Activated gamma-delta T cell treated with anti-CD3 and anti-CD28 coated beads, Interleukin-2, amount 50 U/mL, for 16 hours (primary cell): ENCODE measurements around the gene HEY2.

Experiments used
- DNase-seq: peaks from one replicate; pipeline ENCODE4 v3.0.0-alpha.2; 2020; ENCODE audit warnings: low read depth

HEY2 gene

DNA sequence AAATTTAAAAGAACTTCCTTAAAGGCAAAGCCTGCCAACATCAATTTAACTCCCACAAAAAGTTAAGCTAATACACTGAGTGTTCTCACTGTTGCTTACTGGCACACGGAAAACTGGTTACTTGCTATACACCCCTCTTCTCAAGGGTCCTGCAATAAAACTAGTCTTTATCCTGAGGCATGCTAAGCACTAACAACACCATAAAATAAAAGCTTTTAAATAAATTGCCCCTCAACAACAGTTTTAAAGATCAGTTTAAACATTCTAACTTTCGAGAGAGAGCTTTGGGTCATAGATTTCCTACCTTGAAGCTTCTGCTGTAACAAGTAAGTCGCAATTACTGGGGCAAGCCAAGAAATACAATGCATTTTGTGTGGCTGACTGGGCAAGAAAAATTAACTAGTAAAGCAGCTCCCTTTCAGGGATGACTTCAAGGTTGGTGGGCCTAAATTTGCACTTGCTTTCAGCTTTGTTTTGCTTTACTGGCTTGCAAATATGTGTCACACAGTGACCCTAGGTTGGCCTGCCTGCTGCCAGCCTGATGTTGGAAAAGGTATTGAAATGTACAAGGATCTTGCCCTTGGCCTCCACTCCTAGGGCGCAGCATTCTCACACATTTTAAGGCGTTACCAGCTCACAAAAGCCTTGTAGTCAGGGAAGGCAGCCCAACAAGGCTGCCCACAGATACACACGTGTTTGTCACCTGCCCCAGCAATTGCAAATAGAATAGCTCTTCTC, 4.0 kb upstream of the HEY2 start:
- no peak for DNase-seq

DNA sequence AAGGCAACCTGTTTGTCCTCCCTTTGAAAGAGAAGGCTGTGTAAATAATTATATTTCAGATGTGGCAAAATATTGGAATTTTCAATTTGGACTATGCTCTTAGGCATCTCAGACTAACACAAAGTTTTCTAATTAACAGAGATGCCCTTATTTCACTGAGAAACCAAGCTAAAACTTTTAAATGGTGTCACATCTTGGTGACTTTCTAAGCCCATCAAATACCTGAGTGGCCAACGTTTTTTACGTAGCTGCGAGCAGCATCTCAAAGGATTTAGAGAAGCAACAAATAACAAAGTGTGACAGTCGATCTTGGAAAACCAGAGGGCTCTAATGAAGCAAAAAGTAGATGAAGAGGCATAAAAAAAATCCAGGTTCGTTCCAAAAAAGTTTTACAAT, 3.4 kb upstream of the HEY2 start:
- no peak for DNase-seq

DNA sequence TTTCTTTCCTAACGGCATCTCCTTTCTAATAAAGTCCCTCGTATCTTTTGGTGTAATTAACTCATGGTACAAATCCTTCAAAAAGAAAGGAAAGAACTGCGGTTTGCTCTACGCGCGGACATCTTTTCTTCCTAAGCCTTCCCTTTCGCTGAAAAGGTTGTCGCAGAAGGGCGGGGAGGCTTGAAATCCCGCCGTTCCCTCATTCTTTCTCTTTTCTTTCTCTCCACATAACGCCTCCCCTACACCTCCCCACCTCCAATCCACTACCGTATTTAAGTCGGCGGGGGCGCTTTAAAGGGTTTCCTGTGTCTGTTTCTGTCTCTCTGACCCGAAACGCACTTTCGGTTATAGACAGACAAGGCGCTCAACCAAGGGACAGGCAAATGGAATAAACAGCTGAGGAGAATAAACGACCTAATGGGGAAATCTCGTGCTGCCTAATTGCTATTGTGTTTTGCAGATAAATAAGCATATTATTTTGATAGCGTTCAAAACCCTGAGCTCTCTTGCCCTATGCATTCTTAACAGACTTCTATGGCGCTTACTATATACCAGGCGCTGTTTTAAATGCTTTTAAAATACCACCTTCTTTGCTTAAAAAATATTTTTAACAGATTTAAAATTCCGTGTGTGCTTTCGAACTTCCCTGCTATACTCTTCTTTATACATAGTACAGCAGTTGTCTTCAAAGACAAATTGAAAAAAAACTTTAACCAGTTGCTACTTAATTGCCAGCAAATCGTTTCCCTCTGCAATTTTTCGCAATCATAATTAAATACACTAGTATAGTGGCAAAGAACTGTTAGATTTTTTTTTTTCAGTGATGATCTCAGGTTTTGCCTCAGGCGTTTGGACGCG, 2.5 kb upstream of the HEY2 start:
- peak; percentile 52 for DNase-seq

DNA sequence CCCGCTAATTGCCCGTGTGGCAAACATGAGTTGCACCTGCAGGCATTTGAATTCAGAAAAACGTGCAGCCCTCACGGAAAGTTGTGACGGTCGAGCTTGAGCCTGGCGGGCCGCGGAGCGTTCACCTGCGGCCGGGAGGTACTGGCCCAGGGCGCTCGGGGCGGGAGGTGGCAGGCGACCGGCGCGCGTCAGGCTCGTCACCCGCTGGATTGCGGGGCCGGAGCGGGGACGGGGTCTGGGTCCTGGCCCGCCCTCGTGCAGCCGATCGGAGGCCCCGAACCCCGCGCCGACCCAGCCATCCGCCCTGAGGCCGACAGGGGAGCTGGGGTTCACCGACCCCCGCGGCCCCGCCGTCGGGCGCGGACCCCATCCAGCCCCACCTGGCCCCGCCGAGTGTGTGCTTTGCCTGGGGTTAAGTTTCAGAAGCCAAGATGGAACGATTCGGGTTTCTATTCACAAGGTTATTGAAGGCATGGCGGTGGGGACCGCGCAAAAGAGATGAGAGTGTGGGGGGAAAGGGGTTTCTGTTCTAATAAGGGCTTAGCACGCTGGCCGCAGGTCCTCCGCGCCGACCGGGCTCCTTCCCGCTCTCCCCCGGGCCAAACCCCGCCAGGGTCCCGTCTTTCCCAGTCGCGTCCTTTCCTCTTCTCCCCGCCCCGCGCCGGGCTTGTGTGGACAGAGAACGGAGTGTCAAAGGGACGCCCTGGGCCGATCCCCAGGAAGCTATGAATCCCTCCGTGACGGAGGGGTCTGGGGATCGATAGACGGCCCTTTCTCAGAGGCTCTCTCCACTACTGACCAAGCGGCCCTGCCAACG, 1.6 kb upstream of the HEY2 start:
- DNase-seq: no peak

DNA sequence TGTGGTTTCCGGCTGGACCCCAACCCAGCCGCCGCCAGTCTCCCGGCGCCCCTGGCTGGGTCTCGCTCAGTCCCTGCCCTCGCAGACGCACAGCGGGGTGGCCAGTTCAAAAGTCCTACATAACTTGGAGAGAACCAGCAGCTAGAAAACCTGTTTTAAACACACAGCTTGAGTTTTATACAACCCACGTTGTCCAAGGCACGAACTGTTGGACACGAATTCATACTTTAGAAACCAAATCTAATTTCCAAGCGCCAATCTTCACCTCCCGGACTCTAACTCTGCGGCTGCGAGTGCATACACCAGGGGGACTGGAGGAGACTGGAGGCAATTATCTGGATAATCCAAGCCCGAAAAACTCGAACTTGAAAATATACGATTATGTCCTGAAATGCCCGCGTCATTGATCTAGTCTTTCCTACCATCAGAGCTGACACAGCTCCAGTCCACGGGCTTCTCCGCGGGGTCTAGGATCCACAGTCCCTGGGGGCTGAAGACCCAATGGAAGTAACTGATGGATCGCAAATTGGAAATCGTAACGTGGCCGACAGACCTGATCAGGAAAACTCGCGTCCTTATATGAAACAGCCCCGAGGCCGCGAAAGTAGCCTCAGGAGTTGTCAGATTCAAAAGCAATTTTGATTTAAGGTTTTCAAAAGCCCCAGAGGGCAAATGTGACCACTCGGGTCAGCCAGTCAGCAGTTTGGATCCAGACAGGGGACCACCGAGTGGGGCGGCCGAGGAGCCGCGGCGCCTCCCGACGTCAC, 843 bp upstream of the HEY2 start:
- DNase-seq: no peak

DNA sequence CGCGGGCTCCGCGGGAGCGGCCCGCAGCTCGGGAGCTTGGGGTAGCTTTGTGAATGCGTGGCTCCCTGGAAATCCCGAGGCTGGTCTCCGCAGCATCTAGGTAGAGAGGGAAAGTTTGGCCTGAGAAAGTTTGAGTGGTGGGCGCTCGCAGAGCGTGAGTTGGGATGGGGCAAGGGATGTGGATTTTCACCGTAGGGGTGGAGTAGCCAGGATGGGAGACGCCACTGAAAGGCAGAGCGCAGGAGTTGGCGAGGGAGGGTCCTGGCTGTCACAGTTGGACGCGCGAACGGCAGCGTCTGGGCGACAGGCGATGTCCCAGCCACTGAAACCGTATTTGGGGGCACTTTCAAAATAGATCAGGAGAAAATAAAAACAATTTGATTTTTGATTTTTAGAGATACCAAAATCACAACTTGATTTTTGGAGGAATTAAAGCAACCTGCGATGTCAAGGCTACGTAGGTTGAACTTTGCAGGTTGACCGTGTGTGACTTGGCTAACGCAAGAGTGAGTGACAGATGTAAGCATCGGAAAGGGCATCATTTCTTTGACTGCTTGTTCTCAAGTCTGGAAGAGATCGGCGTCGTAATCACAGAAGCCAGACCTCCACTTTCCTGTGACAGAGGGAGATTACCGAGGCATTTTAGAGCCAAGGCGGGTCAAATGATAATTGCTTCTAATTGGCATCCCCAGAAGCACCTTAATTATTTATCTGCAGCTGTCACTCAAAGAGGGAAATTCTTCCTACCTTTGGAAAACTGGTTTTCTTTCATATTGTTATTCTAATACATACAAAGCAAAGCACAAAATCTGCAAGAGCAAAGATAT, 646 bp downstream of the HEY2 start:
- DNase-seq: no peak

DNA sequence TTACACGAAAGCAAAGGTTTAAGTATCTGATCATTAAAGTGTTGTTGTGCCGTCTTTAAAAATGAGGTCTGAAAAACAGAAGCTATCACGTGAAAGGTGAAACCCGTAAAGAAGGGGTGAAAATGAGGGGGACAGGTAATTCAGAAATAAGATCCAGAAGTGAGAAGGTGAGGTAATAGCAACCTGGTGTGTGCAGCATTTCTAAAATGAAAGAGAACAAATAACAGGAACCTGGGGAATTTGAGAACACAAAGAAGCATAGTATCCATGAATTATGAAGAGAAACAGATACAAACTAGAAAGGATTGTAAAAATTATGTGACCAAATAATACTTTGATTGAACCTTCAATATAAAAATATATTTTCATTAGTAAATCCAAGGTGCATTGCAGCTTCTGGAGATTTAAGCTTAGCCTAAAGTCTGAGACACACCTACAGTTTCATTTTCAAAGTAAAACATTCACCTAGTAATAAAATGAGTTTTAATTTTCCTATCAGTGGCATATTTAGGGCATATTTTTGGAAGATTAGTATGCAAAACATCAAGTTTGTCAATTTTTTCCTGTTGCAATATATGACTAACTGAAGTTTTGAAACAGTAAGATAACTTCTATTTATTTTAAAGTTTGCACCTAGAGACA, 1.4 kb downstream of the HEY2 start:
- DNase-seq: no peak

DNA sequence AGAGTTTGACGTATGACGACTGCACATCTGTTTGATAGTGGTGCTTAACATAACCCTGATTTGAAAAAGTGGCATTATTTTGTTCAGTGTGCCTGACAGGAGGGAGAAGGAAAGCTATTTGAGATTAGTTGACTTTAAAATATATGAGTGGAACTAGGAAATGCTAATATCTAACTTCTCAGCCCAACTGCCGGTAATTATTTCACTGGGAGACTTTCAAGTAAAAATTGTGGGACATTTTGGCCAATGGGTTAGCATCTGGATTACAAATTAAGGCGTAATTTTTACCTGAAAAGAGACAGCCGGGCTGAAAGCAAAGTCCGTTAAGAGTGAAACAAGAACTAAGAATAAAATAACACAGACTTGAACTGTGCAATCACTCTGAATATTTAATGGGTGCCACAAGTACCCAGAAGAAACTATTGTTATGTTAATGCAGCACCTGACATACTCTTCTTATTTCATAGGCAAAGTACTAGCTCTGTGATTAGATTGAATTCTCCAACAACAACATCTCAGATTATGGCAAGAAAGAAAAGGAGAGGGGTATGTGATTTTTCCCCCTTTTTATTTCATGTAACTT, 2.0 kb downstream of the HEY2 start:
- DNase-seq: no peak

DNA sequence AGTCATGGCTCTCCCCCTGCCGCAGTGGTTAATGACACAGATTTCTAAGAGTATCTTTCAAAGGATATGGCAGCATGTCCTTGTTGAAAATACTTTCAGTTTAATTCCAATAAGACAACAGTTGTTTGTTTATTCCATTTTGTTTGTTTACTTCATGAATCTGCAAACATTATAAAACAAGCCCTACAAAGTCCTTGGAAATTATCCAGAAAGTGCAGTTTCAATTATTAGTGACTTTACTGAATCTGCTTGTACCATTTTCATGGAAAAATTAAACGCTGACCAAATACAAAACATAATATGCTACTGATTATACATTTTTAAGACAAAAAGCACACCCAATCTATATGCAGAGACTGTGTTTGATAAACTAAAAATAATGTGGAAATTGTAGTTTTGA, 3.3 kb downstream of the HEY2 start:
- no peak for DNase-seq

DNA sequence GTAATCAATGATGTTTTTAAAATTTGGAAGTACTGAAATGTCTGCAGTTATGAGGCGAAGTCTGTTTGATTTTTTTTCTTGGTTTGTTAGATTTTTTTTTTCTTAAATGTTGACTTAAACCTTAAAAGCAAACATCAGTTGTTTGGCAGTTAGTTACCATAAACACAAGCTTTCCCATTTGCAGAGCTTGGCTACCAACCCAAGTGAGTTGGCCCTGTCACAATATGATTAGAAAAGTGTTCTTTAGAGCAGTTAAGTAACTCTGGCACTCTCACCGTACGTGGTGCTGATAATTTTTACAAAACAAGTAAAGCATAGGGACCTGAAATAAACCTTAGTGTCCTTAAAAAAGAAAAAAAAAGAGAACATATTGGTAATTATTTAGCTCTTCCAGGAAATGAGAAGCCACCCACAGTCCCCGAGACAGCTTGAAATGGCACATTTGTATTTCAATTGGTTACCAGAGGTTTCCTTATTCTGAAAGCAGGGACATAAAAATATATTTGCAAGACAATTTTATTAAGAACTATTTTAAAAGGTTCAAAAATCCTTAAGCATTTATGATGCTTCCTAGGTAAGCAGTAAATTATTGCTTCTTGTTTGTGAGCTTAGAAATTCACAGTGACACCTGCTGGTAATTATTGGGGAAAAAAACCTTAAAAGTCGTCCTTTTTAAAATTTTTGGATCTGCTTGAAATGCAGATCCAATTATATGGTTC, 3.9 kb downstream of the HEY2 start:
- DNase-seq: no peak

DNA sequence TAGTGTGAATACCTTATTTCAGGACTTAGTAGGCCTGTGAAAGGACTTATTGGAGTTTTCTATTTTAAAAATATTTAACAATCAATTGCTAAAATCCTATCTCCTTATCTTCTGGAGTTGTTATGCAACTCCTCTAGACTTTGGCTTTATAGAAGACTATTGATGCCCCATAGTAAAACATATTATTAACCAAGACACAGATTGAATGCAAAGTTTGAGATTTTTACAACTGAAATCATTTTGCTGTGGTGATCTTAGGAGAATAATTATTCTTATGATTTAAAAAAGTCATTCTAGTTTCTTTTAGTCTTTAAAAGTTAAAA, 4.5 kb downstream of the HEY2 start:
- no peak for DNase-seq

DNA sequence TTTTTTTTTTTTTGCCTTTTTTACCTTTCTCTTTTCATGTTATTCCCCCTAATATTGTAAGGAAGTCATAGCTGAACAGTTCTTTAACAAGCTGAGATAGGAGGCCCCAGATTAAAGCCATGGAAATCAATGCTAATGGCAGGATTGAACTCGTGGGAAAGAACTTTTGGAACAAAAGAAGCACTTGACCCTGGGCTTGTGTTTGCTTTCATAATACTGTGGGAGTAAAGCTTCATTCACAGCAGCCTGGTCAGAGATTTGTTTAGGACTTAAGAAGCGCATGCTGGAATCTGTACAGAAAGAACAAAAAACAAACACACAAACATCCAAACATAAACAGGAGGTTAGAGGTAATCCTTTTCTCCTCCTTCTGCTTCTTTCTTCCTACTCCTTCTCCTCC, 5.1 kb downstream of the HEY2 start:
- DNase-seq: no peak

DNA sequence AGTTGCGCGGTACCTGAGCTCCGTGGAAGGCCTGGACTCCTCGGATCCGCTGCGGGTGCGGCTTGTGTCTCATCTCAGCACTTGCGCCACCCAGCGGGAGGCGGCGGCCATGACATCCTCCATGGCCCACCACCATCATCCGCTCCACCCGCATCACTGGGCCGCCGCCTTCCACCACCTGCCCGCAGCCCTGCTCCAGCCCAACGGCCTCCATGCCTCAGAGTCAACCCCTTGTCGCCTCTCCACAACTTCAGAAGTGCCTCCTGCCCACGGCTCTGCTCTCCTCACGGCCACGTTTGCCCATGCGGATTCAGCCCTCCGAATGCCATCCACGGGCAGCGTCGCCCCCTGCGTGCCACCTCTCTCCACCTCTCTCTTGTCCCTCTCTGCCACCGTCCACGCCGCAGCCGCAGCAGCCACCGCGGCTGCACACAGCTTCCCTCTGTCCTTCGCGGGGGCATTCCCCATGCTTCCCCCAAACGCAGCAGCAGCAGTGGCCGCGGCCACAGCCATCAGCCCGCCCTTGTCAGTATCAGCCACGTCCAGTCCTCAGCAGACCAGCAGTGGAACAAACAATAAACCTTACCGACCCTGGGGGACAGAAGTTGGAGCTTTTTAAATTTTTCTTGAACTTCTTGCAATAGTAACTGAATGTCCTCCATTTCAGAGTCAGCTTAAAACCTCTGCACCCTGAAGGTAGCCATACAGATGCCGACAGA, 9.9 kb downstream of the HEY2 start:
- no peak for DNase-seq

DNA sequence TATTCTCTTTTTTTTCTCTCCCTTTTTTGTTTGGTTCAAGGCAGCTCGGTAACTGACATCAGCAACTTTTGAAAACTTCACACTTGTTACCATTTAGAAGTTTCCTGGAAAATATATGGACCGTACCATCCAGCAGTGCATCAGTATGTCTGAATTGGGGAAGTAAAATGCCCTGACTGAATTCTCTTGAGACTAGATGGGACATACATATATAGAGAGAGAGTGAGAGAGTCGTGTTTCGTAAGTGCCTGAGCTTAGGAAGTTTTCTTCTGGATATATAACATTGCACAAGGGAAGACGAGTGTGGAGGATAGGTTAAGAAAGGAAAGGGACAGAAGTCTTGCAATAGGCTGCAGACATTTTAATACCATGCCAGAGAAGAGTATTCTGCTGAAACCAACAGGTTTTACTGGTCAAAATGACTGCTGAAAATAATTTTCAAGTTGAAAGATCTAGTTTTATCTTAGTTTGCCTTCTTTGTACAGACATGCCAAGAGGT, 10.6 kb downstream of the HEY2 start:
- DNase-seq: no peak

DNA sequence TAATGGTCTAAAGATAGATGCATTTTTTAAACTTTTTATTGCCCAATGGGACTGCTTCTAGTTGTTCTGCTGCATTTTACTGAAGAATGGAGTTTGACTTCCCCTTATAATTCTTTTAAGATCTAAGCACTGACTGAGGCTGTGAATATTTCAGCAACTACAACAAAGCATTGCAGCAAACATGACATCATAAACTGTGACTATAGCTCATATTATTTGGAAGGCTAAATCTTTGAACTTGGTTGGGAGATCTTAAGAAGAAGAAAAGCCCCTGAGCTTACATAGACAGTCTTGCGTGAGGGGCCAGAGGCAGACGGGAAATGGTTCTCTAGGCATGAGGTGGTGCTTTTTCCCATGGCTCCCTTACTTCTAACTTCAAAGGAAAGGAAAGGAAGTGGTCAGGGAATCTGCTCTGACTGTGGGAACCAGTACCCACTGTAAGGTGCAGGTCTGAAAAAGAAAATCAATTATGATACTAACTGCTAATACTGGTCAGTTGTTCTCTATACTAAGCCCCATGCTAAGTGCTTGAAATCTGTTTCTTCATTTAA, 14.8 kb downstream of the HEY2 start:
- DNase-seq: no peak

DNA sequence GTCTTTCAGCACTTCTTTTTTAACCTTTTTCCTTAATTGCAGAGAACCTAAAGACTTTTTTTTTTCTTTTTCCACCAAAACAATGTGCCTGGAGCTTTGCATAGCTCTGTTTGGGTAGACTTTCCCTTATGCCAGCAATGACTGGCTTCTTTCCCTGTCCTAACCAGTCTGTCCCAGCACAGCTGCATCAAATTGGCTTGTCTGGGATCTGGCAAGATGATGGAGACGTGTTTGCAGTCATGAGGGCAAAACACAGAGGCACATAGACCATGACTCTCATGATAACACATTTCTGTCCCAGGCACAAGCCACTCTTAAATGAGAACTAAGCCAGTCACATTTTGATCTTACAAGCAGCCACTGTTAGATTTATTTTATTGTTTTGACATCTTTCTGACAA, 16.5 kb downstream of the HEY2 start:
- no peak for DNase-seq

DNA sequence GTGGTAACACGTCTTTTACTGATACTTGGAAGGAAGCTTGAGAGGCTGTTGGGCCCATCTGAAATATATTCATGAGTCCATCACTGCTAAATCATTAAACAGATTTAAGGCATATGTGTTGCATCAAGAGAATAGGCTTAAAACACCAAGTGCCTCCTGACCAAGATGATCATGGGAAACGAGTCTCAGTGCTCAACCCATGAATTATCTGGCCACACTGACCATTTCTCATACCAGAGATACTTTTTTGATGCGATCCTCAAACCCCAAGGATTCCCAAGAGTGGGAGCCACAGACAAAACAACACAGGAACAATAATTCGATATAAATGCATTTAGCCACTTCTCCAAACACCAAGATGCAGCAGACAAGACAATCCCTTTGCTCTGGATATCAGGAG, 17.2 kb downstream of the HEY2 start:
- no peak for DNase-seq

DNA sequence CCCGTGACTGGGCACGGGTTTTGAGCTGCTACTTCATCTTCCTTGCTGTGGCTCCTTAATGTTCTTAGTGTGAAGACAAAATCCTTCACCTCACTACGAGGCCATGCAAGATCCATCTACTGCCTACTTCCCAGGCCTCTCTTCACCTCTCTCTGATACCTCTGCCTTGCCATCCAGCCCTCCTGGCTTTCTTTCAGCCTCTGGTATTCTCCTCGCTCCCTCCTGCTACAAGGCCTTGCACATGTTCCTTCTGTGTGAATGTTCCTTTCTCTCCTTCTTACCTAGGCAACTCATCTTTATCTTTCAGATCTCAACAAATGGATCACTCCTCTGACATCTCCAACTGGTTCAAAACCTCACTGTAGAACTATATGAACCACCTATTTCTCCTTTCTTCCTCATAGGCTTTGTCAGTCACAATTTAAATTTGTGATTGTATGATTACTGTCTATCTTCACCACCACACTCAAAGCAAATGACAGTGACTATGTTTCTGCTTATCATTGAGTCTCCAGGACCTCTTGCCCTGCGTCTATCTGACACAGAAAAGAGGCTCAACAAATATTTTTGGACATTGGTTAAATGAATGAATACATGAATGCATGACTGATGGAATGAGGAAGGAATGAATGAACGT, 19.8 kb downstream of the HEY2 start:
- no peak for DNase-seq
